ENCODE results near the gene OLIG3. TPM values are rescaled to one million over a fixed set of nuclear protein-coding genes. Genes with fewer than 3 reads are reported as not detected.

The OLIG3 gene
- total RNA-seq, 1 experiment from 2014 or later: not detected

GRCh38 chr6:137498481-137499190 is 4.4 kb upstream of the OLIG3 start:
- peaks cover 73% of the 10 kb centered on the region for H3K27me3 ChIP-seq (ENCODE audit: low read length)
- H3K4me1 ChIP-seq (ENCODE audit: insufficient read depth, low read length): no peaks in the 10 kb centered on the region
- H3F3A ChIP-seq (ENCODE audit: low read length, unreplicated experiment): no peaks in the 10 kb centered on the region
- no peak overlapping the region for H3K9ac ChIP-seq (ENCODE audit: low read length)
- no peaks in the 10 kb centered on the region for H3K9me3 ChIP-seq (ENCODE audit: low read length)
- no peak overlapping the region for H3K4me3 ChIP-seq (ENCODE audit: low read length)
- ATAC-seq (no peak), DNase-seq (no peak)
- TF ChIP-seq CTCF (conservative IDR thresholded peaks at IDR 0.05; ENCODE audit: low read depth, low read length) (no peak), EZH2 (IDR thresholded peaks at IDR 0.05; ENCODE audit: low read length, unreplicated experiment) (no peak), EZH2phosphoT487 (IDR thresholded peaks at IDR 0.05; ENCODE audit: borderline replicate concordance, low read length) (no peak)
- H2AFZ ChIP-seq (ENCODE audit: low read length): no peak overlapping the region
- no TSS peak for BruUV-seq (replicated peaks)
- POLR2A ChIA-PET (ENCODE audit: unreplicated experiment): no interaction called here
- no peaks in the 10 kb centered on the region for H3K9me2 ChIP-seq (replicated peaks; ENCODE audit: low read length)
- H3K27ac ChIP-seq (ENCODE audit: low read length): no peak overlapping the region
- intact Hi-C loops (cut with micrococcal nuclease): no loop called here
- H3K79me2 ChIP-seq (ENCODE audit: low read length): no peaks in the 10 kb centered on the region
- CTCF ChIA-PET: no interaction called here
- no peaks in the 10 kb centered on the region for H4K20me1 ChIP-seq (ENCODE audit: low read length)
- no peak overlapping the region for H3K4me2 ChIP-seq (ENCODE audit: low read length)
- H3K36me3 ChIP-seq (ENCODE audit: low read depth, low read length): no peaks in the 10 kb centered on the region

- ATAC-seq (no peak), DNase-seq (no peak)
- 0 out of 2 replicates have a peak overlapping the region, but pooled peaks have one; percentile 18 for H3K4me3 ChIP-seq (ENCODE audit: low read length)
- H3K79me2 ChIP-seq (ENCODE audit: low read length): no peaks in the 10 kb centered on the region
- ChIA-PET CTCF (no interaction called here), POLR2A (ENCODE audit: unreplicated experiment) (no interaction called here)
- H3F3A ChIP-seq (ENCODE audit: low read length, unreplicated experiment): no peaks in the 10 kb centered on the region
- H3K9me2 ChIP-seq (replicated peaks; ENCODE audit: low read length): no peaks in the 10 kb centered on the region
- no peaks in the 10 kb centered on the region for H3K36me3 ChIP-seq (ENCODE audit: low read depth, low read length)
- no peak overlapping the region for H2AFZ ChIP-seq (ENCODE audit: low read length)
- no peaks in the 10 kb centered on the region for H3K4me1 ChIP-seq (ENCODE audit: insufficient read depth, low read length)
- no peak overlapping the region for H3K27ac ChIP-seq (ENCODE audit: low read length)
- no peak overlapping the region for H3K9ac ChIP-seq (ENCODE audit: low read length)
- no peak for TF ChIP-seq CTCF (conservative IDR thresholded peaks at IDR 0.05; ENCODE audit: low read depth, low read length)
- TF ChIP-seq EZH2phosphoT487 (IDR thresholded peaks at IDR 0.05; ENCODE audit: borderline replicate concordance, low read length): peak; percentile 1; the same call in 1 of the 2 replicates
- TF ChIP-seq EZH2 (IDR thresholded peaks at IDR 0.05; ENCODE audit: low read length, unreplicated experiment): peak; percentile 42
- BruUV-seq (replicated peaks): no TSS peak
- H4K20me1 ChIP-seq (ENCODE audit: low read length): no peaks in the 10 kb centered on the region
- H3K4me2 ChIP-seq (ENCODE audit: low read length): no peak overlapping the region
- H3K9me3 ChIP-seq (ENCODE audit: low read length): no peaks in the 10 kb centered on the region
- intact Hi-C loops (cut with micrococcal nuclease): no loop called here
- peaks cover 70% of the 10 kb centered on the region for H3K27me3 ChIP-seq (ENCODE audit: low read length)
These were observed 3.7 kb upstream of the OLIG3 start for GRCh38 chr6:137497721-137498463.
